CD4-positive, alpha-beta T cell treated with Interleukin-4 for 4 hours (primary cell): ENCODE data around the gene CASP2.

Source experiments
- DNase-seq: peaks from one replicate; pipeline ENCODE4 v3.0.0-alpha.2; 2020

Gene CASP2

GRCh38 chr7:143343596-143343995, 55.4 kb downstream of the CASP2 start:
- DNase-seq: no peak

- DNase-seq: peak; percentile 67
Observed at GRCh38 chr7:143345428-143345900, 57.3 kb downstream of the CASP2 start.

GRCh38 chr7:143346018-143346417, 57.9 kb downstream of the CASP2 start:
- no peak for DNase-seq

- DNase-seq: no peak
Observed at GRCh38 chr7:143347950-143348349, 59.8 kb downstream of the CASP2 start.

GRCh38 chr7:143351060-143351459, 62.9 kb downstream of the CASP2 start:
- DNase-seq: no peak

- no peak for DNase-seq
Observed at GRCh38 chr7:143351574-143351973, 63.4 kb downstream of the CASP2 start.

GRCh38 chr7:143352531-143353002, 64.4 kb downstream of the CASP2 start:
- DNase-seq: no peak

GRCh38 chr7:143354376-143354775, 66.2 kb downstream of the CASP2 start:
- DNase-seq: no peak

GRCh38 chr7:143354965-143355364, 66.8 kb downstream of the CASP2 start:
- no peak for DNase-seq

GRCh38 chr7:143355450-143356385, 67.6 kb downstream of the CASP2 start:
- DNase-seq: no peak

GRCh38 chr7:143356414-143357050, 68.4 kb downstream of the CASP2 start:
- DNase-seq: no peak
